HG03095 (cell line): Measurements from ENCODE around the gene PARL.
"Not testable (repeated sequence)": the region's sequence is repeated elsewhere in the genome, so short reads cannot be mapped to it uniquely, and the experiment has no call there.

ENCODE experiments used
- ATAC-seq: cut with Tn5 transposase; IDR thresholded peaks from one replicate; pipeline ENCODE4 v1.9.1; 2021; ENCODE audit warnings: moderate library complexity; ENCODE audit not compliant: unreplicated experiment

PARL gene

DNA sequence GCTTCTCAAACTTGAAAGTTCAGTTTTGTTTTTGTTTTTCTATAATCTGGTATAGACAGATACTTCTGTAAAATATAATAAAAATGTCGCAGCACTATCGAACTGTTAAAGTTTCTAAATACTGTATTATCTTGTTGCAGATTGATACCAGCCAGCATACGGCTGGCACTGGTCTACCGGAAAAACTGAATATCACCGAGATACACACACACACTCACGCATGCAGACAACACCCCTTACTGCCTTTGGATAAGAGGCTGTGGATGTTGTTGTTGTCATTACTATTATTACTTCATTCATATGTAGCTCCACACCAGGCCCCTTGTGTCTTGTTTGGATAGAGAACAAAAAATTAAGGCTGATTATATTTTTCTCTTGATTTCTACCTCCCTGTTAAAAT is 91.7 kb downstream of the PARL start:
- ATAC-seq = no peak

GRCh38 chr3:183790700-183791099 is 94.0 kb downstream of the PARL start:
- no peak for ATAC-seq

- no peak for ATAC-seq
Observed at GRCh38 chr3:183789826-183790225, 94.9 kb downstream of the PARL start.

DNA sequence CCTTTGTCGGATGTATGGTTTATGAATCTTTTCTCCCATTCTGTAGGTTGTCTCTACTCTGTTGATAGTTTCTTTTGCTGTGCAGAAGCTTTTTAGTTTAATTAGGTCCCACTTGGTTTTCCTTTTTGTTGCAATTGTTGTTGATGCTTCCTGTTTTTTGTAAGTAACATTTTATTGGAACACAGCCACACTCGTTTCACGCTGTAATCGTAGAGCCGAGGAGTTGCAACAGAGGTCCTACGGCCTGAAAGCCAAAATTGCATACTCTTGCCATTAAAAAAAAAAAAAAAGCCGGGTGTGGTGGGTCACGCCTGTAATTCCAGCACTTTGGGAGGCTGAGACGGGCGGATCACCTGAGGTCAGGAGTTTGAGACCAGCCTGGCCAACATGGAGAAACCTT is 100.2 kb downstream of the PARL start:
- not testable (repeated sequence) for ATAC-seq

GRCh38 chr3:183782576-183783276 is 102.0 kb downstream of the PARL start:
- ATAC-seq = no peak

DNA sequence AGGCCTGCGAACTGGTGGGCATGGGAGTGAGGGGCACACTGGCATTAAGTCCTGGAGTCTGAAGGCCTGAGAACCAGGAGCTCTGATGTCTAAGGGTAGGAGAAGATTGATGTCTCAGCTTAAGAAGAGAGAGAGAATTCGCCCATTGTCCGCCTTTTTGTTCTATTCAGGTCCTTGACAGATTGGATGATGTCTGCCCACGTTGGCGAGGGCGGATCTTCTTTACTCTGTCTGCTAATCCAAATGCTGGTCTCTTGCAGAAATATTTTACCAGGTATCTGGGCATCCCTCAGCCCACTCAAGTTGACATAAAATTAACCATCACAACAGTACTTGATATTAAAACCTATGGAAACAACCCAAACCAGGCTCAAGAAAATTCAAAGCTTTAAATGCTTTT is 103.4 kb downstream of the PARL start:
- no peak for ATAC-seq

GRCh38 chr3:183779896-183780465 is 104.7 kb downstream of the PARL start:
- ATAC-seq = no peak
